H9 (cell line): ENCODE measurements around the gene DIO2. TPM values are rescaled to one million over a fixed set of nuclear protein-coding genes. Genes with fewer than 3 reads are reported as not detected.

Source experiments
- DNase-seq: peaks from one replicate; pipeline ENCODE4 v3.0.0-alpha.2; 2017
- H2AFZ ChIP-seq: one replicate; pipeline ENCODE4 v1.6.1; 2013; ENCODE audit warnings: mild to moderate bottlenecking, low read length, control low read depth, moderate library complexity
- H2AK5ac ChIP-seq: 2 replicates; pipeline ENCODE4 v1.6.1; 2013; ENCODE audit warnings: low read length, control low read depth, mixed read lengths; ENCODE audit not compliant: insufficient read length
- H2BK120ac ChIP-seq: one replicate; pipeline ENCODE4 v1.6.1; 2013; ENCODE audit warnings: low read depth, mild to moderate bottlenecking, low read length, control low read depth, inconsistent platforms; ENCODE audit not compliant: poor library complexity, severe bottlenecking
- H2BK12ac ChIP-seq: 2 replicates; pipeline ENCODE4 v1.6.1; 2013; ENCODE audit warnings: low read length, control low read depth, mixed read lengths, low read depth; ENCODE audit not compliant: insufficient read length
- H2BK15ac ChIP-seq: 2 replicates; pipeline ENCODE4 v1.6.1; 2013; ENCODE audit warnings: low read depth, low read length, control low read depth
- H2BK20ac ChIP-seq: one replicate; pipeline ENCODE4 v1.6.1; 2013; ENCODE audit warnings: low read depth, mild to moderate bottlenecking, low read length, control low read depth, inconsistent platforms; ENCODE audit not compliant: poor library complexity, severe bottlenecking
- H2BK5ac ChIP-seq: 2 replicates; pipeline ENCODE4 v1.6.1; 2013; ENCODE audit warnings: low read length, control low read depth, mixed read lengths; ENCODE audit not compliant: insufficient read length
- H3K14ac ChIP-seq: 2 replicates; pipeline ENCODE4 v1.6.1; 2013; ENCODE audit warnings: low read length, control low read depth; ENCODE audit not compliant: insufficient read depth
- H3K18ac ChIP-seq: 2 replicates; pipeline ENCODE4 v1.6.1; 2013; ENCODE audit warnings: low read depth, mild to moderate bottlenecking, mixed read lengths, low read length, control low read depth; ENCODE audit not compliant: insufficient read length
- H3K23ac ChIP-seq: 2 replicates; pipeline ENCODE4 v1.6.1; 2013; ENCODE audit warnings: low read length, control low read depth, mixed read lengths, low read depth; ENCODE audit not compliant: insufficient read length
- H3K23me2 ChIP-seq: 2 replicates; pipeline ENCODE4 v1.6.1; 2013; ENCODE audit warnings: low read depth, mild to moderate bottlenecking, mixed read lengths, low read length, control low read depth; ENCODE audit not compliant: insufficient read length, poor library complexity, severe bottlenecking
- H3K27ac ChIP-seq: 2 replicates; pipeline ENCODE4 v1.5.1; 2013; ENCODE audit warnings: low read length, control low read depth, mixed read lengths, low read depth; ENCODE audit not compliant: insufficient read length
- H3K27me3 ChIP-seq: 2 replicates; pipeline ENCODE4 v1.6.1; 2013; ENCODE audit warnings: low read length, control low read depth, inconsistent platforms; ENCODE audit not compliant: insufficient read depth
- H3K4ac ChIP-seq: 2 replicates; pipeline ENCODE4 v1.6.1; 2013; ENCODE audit warnings: low read depth, mild to moderate bottlenecking, control low read depth, inconsistent platforms, low read length, moderate library complexity
- H3K4me1 ChIP-seq: 2 replicates; pipeline ENCODE4 v1.6.1; 2013; ENCODE audit warnings: low read length, control low read depth, inconsistent platforms; ENCODE audit not compliant: insufficient read depth
- H3K4me2 ChIP-seq: 2 replicates; pipeline ENCODE4 v1.6.1; 2013; ENCODE audit warnings: low read length, control low read depth, mixed read lengths; ENCODE audit not compliant: insufficient read length, insufficient read depth
- H3K56ac ChIP-seq: 2 replicates; pipeline ENCODE4 v1.6.1; 2013; ENCODE audit warnings: low read depth, mild to moderate bottlenecking, mixed read lengths, low read length, control low read depth; ENCODE audit not compliant: insufficient read length
- H3K79me1 ChIP-seq: 2 replicates; pipeline ENCODE4 v1.6.1; 2013; ENCODE audit warnings: low read depth, mild to moderate bottlenecking, moderate library complexity, low read length, control low read depth, inconsistent platforms; ENCODE audit not compliant: insufficient read depth, poor library complexity, severe bottlenecking
- H3K79me2 ChIP-seq: 2 replicates; pipeline ENCODE4 v1.6.1; 2013; ENCODE audit warnings: low read length, control low read depth, inconsistent platforms; ENCODE audit not compliant: insufficient read depth
- H3K9ac ChIP-seq: 2 replicates; pipeline ENCODE4 v1.6.1; 2013; ENCODE audit warnings: low read length, control low read depth, mixed read lengths; ENCODE audit not compliant: insufficient read length; ENCODE audit errors: extremely low read depth
- H3K9me3 ChIP-seq: one replicate; pipeline ENCODE4 v1.6.1; 2013; ENCODE audit warnings: low read depth, low read length, inconsistent platforms; ENCODE audit not compliant: control insufficient read depth
- H3T11ph ChIP-seq: one replicate; pipeline ENCODE4 v1.6.1; 2013; ENCODE audit warnings: mild to moderate bottlenecking, low read length, control low read depth, inconsistent platforms
- H4K20me1 ChIP-seq: one replicate; pipeline ENCODE4 v1.6.1; 2013; ENCODE audit not compliant: control insufficient read depth, insufficient read length, insufficient read depth
- H4K5ac ChIP-seq: 2 replicates; pipeline ENCODE4 v1.6.1; 2013; ENCODE audit warnings: low read depth, mild to moderate bottlenecking, mixed read lengths, low read length, control low read depth; ENCODE audit not compliant: insufficient read length
- H4K8ac ChIP-seq: replicated peaks from 2 replicates; pipeline ENCODE4 v1.6.1; 2013; ENCODE audit warnings: low read length, control low read depth, mixed read lengths, low read depth; ENCODE audit not compliant: insufficient read length
- H4K91ac ChIP-seq: 2 replicates; pipeline ENCODE4 v1.6.1; 2013; ENCODE audit warnings: low read depth, mild to moderate bottlenecking, moderate library complexity, mixed read lengths, low read length, control low read depth; ENCODE audit not compliant: insufficient read length
- H3K27ac Mint-ChIP-seq, 3 experiments: 2 replicates in 2 of 3; 3 replicates in 1 of 3; pipeline ENCODE4 v1.8.0; 2020 to 2021; ENCODE audit warnings: mixed read lengths in 3 of 3, mild to moderate bottlenecking in 1 of 3, moderate library complexity in 1 of 3
- H3K27me3 Mint-ChIP-seq: 2 replicates; pipeline ENCODE4 v1.8.0; 2021; ENCODE audit warnings: low read depth, mild to moderate bottlenecking, moderate library complexity, mixed read lengths
- H3K36me3 Mint-ChIP-seq, 3 experiments: 2 replicates in 2 of 3; 3 replicates in 1 of 3; pipeline ENCODE4 v1.8.0; 2020 to 2021; ENCODE audit warnings: low read depth in 3 of 3, mixed read lengths in 3 of 3; ENCODE audit not compliant: insufficient read depth in 1 of 3
- H3K4me1 Mint-ChIP-seq, 2 experiments: 2 replicates each; pipeline ENCODE4 v1.8.0; 2020; ENCODE audit warnings: mixed read lengths in 2 of 2
- H3K4me3 Mint-ChIP-seq, 2 experiments: 2 replicates in 1 of 2; 3 replicates in 1 of 2; pipeline ENCODE4 v1.8.0; 2020 to 2021; ENCODE audit warnings: mild to moderate bottlenecking in 2 of 2, mixed read lengths in 2 of 2, moderate library complexity in 1 of 2
- H3K9me3 Mint-ChIP-seq, 2 experiments: 2 replicates in 1 of 2; 3 replicates in 1 of 2; pipeline ENCODE4 v1.8.0; 2020; ENCODE audit warnings: mild to moderate bottlenecking in 2 of 2, mixed read lengths in 2 of 2, moderate library complexity in 1 of 2
- CTCF ChIP-seq: fragments of 200-600 bp; sonication (generic); conservative IDR thresholded peaks from 3 replicates; pipeline ENCODE4 v1.8.0; 2021; ENCODE audit warnings: antibody characterized with exemption, mild to moderate bottlenecking
- total RNA-seq: library from RNA; stranded (reverse); gene quantifications from 2 replicates; pipeline ENCODE4 v1.2.1, GENCODE V29; 2021

DIO2 gene
- total RNA-seq, 1 experiment from 2014 or later = not detected

GRCh38 chr14:80152166-80152565, 59.1 kb downstream of the DIO2 start:
- Histone ChIP-seq H3K56ac (no peak overlapping the region), H3K4me2 (no peak overlapping the region), H2AFZ (no peak overlapping the region)

More at GRCh38 chr14:80152166-80152565, 59.1 kb downstream of the DIO2 start:
- no peak for TF ChIP-seq CTCF
- Mint-ChIP-seq H3K4me1 (no peaks in the 10 kb centered on the region), H3K36me3 (no peaks in the 10 kb centered on the region), H3K27ac (no peak overlapping the region), H3K4me3 (no peak overlapping the region), H3K27me3 (no peaks in the 10 kb centered on the region), H3K9me3 (no peaks in the 10 kb centered on the region)
- no peak for DNase-seq
- H3K14ac ChIP-seq = no peak overlapping the region
- no peak overlapping the region for H3K18ac ChIP-seq
- no peaks in the 10 kb centered on the region for H3K9me3 ChIP-seq
- no peak overlapping the region for H2AK5ac ChIP-seq
- no peak overlapping the region for H2BK12ac ChIP-seq
- H2BK20ac ChIP-seq = no peak overlapping the region
- no peaks in the 10 kb centered on the region for H3K79me2 ChIP-seq
- no peak overlapping the region for H3K23ac ChIP-seq
- no peak overlapping the region for H4K91ac ChIP-seq
- H2BK15ac ChIP-seq = no peak overlapping the region
- no peak overlapping the region for H3K9ac ChIP-seq
- H4K20me1 ChIP-seq = no peaks in the 10 kb centered on the region
- H3T11ph ChIP-seq = no peak overlapping the region
- H3K4ac ChIP-seq = no peak overlapping the region
- no peak overlapping the region for H2BK5ac ChIP-seq
- H3K23me2 ChIP-seq = no peaks in the 10 kb centered on the region
- H3K4me1 ChIP-seq = no peaks in the 10 kb centered on the region
- H2BK120ac ChIP-seq = no peak overlapping the region
- H4K5ac ChIP-seq = no peak overlapping the region
- H3K27me3 ChIP-seq = no peaks in the 10 kb centered on the region
- H3K27ac ChIP-seq = no peak overlapping the region
- H4K8ac ChIP-seq = no peak overlapping the region
- H3K79me1 ChIP-seq = no peaks in the 10 kb centered on the region
